Measurements from ENCODE around the gene MDM1.

The MDM1 gene

DNA sequence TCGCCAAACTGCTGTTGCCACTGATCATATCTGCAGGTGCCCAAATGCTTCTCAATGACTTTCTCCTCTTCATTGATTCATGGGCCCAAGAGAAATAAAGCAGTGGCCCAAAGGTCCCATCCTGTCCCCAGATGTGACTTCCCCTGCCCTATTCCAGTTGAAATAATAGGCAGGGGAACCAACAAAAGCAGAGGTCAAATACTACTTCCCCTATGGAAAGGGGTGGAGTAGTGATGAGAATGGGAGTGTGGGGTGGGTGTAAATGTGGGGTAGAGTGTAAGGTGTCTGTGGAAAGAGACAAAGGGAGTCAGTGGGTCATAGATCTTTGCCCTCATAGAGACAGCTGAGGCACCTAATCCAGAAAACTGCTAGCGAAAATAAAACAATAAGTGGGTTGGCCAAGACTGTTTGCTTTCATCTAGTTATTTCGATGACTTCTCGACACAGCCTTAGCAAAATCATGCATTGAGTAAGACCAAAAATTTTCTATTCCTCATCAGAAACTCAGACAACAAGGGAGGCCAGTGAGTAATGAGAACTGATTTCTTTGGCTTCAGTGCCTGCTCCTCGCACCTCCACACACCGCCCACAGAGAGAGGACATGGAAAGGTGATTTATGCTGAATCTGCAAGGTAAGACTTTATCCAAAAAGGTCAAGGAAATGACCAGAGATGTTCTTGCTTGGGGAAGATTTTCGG is 67.9 kb downstream of the MDM1 start:
- Mint-ChIP-seq H3K9me3 (no peaks in the 10 kb centered on the region), H3K4me1 (peaks cover 0 to 2% of the 10 kb centered on the region in 2 donors), H3K27ac (no peak overlapping the region), H3K36me3 (peaks cover 0 to 2% of the 10 kb centered on the region in 2 donors), H3K27me3 (peaks cover 6 to 13% of the 10 kb centered on the region in 2 donors), H3K4me3 (no peak overlapping the region)
- DNase-seq (no peak), ATAC-seq (replicated peaks) (no peak)

- peaks cover 11 to 13% of the 10 kb centered on the region in 2 donors for H3K27me3 Mint-ChIP-seq
- ATAC-seq (replicated peaks): no peak
- no peak overlapping the region for H3K27ac Mint-ChIP-seq
- no peak overlapping the region for H3K4me3 Mint-ChIP-seq
- H3K4me1 Mint-ChIP-seq: peaks cover 0 to 2% of the 10 kb centered on the region in 2 donors
- no peak for DNase-seq
- peaks cover 0 to 2% of the 10 kb centered on the region in 2 donors for H3K36me3 Mint-ChIP-seq
- H3K9me3 Mint-ChIP-seq: no peaks in the 10 kb centered on the region
Observed at GRCh38 chr12:68263366-68263765, 68.8 kb downstream of the MDM1 start.

GRCh38 chr12:68261896-68262295 is 70.3 kb downstream of the MDM1 start:
- DNase-seq (no peak), ATAC-seq (replicated peaks) (no peak)
- H3K4me1 Mint-ChIP-seq: peaks cover 0 to 2% of the 10 kb centered on the region in 2 donors
- no peak overlapping the region for H3K27ac Mint-ChIP-seq
- no peak overlapping the region for H3K4me3 Mint-ChIP-seq
- no peaks in the 10 kb centered on the region for H3K9me3 Mint-ChIP-seq
- H3K27me3 Mint-ChIP-seq: peaks cover 13 to 14% of the 10 kb centered on the region in 2 donors
- peaks cover 0 to 2% of the 10 kb centered on the region in 2 donors for H3K36me3 Mint-ChIP-seq

DNA sequence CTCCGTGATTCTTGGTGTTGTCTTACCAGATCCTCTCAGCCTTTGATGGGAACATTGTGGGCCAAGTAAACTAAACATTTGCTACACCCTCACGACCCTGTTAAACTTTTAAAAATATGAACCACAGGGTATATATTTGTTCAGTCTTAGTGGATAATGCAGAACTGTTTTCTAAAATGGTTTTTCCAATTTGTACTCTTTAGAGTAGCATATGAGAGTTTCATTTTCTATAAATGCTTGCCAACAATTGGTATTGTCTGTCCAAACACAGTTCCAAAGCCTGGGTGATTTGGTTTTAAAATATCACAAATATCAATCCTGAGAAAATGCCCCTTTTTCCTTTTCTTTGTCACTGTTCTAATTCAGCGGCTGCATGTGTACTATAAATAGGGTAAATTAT is 72.0 kb downstream of the MDM1 start:
- peaks cover 8 to 9% of the 10 kb centered on the region in 2 donors for H3K27me3 Mint-ChIP-seq
- DNase-seq (no peak), ATAC-seq (replicated peaks) (no peak)
- no peak overlapping the region for H3K4me3 Mint-ChIP-seq
- H3K27ac Mint-ChIP-seq: no peak overlapping the region
- H3K36me3 Mint-ChIP-seq: no peaks in the 10 kb centered on the region
- H3K4me1 Mint-ChIP-seq: no peaks in the 10 kb centered on the region
- no peaks in the 10 kb centered on the region for H3K9me3 Mint-ChIP-seq

- Mint-ChIP-seq H3K36me3 (no peaks in the 10 kb centered on the region), H3K27me3 (peaks cover 5 to 8% of the 10 kb centered on the region in 2 donors), H3K4me3 (no peak overlapping the region), H3K4me1 (no peaks in the 10 kb centered on the region), H3K27ac (no peak overlapping the region), H3K9me3 (no peaks in the 10 kb centered on the region)
- DNase-seq (no peak), ATAC-seq (replicated peaks) (peak; percentile 5 to 27)
Observed at GRCh38 chr12:68259318-68259940, 72.7 kb downstream of the MDM1 start.

DNA sequence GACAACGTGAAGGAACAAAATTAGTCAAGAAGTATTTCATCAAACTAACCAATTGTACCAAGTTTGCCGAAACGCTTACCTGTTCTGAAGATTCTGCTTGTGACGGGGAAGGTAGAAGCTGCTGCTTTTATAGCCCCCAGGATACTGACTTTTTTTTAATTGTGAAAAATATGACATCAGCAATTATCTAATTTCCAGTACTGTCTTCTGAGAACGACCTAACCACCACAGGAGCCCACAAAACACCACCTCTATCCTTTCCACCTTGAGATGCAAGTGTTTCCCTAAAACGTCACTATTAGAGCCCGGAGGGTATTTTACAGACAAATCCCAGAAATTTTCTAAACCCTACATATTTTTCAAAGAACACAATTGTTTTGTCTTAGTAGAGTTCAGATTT is 78.7 kb downstream of the MDM1 start, which contains the start of gene IL22:
IL22 (minus strand) TSS at position 101 of the 400 bp plus-strand sequence. CDS start 156 bp downstream, outside the sequence.
- H3K27me3 Mint-ChIP-seq: peaks cover 15 to 17% of the 10 kb centered on the region in 2 donors
- no peaks in the 10 kb centered on the region for H3K36me3 Mint-ChIP-seq
- no peak within 1 kb of the TSS for H3K4me3 Mint-ChIP-seq
- no peaks in the 10 kb centered on the region for H3K4me1 Mint-ChIP-seq
- DNase-seq (no peak), ATAC-seq (replicated peaks) (no peak)
- H3K27ac Mint-ChIP-seq: no peak within 1 kb of the TSS
- H3K9me3 Mint-ChIP-seq: no peaks in the 10 kb centered on the region

- H3K9me3 Mint-ChIP-seq: no peaks in the 10 kb centered on the region
- no peaks in the 10 kb centered on the region for H3K4me1 Mint-ChIP-seq
- no peak for ATAC-seq (replicated peaks)
- no peaks in the 10 kb centered on the region for H3K36me3 Mint-ChIP-seq
- H3K27ac Mint-ChIP-seq: no peak overlapping the region
- peaks cover 13 to 15% of the 10 kb centered on the region in 2 donors for H3K27me3 Mint-ChIP-seq
- no peak for DNase-seq
- H3K4me3 Mint-ChIP-seq: no peak overlapping the region
Observed at GRCh38 chr12:68252077-68252476, 80.1 kb downstream of the MDM1 start.

GRCh38 chr12:68250454-68250853 is 81.7 kb downstream of the MDM1 start:
- Mint-ChIP-seq H3K9me3 (no peaks in the 10 kb centered on the region), H3K36me3 (no peaks in the 10 kb centered on the region), H3K27ac (no peak overlapping the region), H3K4me1 (no peaks in the 10 kb centered on the region), H3K27me3 (peaks cover 13 to 15% of the 10 kb centered on the region in 2 donors), H3K4me3 (no peak overlapping the region)
- ATAC-seq (replicated peaks) (no peak), DNase-seq (no peak)

DNA sequence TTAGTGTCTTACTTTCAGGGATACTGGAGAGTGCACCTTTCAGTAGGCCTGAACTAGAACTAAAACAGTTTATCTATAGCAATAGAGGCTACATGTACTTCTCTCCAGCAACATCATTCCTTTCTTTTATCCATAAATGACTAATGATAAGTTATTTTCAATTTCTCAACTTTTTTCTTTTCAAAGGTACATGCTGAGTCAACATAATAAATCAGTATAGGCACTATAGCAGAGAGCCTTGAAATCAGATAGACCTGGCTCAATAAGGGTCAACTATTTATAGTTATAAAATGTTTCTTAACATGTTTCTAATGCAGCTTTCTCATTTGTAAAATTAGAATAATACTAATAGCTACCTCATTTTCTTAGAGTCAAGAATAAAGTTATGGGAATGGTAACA is 84.4 kb downstream of the MDM1 start:
- Mint-ChIP-seq H3K36me3 (no peaks in the 10 kb centered on the region), H3K27me3 (peaks cover 8 to 14% of the 10 kb centered on the region in 2 donors), H3K27ac (no peak overlapping the region), H3K4me3 (no peak overlapping the region), H3K4me1 (no peaks in the 10 kb centered on the region), H3K9me3 (no peaks in the 10 kb centered on the region)
- ATAC-seq (replicated peaks): no peak
- no peak for DNase-seq

DNA sequence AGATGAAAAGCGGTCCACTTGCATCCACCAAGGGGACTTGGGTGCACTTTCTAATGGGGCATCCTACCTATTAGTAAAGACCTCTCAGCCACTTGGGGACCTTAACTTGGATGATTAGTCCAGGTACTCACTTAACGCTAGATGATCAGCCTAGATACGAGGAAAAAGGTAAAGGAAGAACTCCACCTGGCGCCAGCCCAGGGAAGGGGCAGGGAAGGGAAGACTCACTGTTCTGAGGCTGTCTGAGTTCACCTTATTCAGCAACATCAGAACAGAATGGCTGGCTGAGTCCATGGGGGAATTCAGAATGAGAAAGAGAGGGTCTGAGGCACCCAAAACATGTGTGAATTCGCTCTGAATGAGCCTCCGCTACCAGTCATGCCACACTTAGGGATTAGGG is 85.8 kb downstream of the MDM1 start:
- Mint-ChIP-seq H3K9me3 (no peaks in the 10 kb centered on the region), H3K36me3 (no peaks in the 10 kb centered on the region)

DNA sequence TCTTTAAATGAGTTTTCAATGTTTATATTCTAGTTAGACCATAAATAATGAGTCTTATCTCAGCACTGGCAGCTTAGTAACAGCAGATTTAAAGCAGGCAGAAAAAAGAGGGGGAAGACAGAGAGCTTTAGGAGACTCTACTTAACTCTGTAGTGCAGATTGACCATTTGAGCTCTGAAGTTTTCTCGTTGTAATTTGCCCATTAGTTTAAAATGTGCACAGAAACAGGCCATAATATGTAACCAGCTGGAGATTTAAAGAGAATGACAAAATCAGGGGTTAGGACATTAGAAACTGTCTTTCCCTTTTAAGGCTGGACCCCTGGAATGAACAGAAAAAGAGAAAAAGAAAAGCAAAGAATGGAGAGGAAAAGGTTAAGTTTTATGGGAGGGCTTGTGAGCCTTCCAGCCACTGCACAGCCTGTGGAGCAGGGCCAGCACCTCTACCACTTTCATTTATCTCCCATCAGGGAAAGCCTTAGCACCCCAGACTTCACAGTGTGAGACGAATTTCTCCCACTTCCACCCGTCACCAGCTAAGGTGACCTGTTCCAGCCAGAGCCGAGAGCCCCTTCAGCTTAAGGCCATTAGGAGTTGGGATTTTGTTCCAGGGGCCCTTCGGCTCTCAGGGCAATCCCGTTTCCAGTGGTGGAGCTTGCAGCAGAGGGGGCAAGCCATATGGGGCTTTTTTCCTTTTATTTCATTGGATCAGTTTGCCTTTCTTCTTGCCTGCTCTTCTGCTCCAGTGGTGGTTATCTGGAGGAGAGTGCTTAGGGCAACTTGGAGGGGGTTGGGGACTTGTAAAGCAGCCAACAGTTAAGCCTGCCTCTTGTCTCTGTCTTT is 86.8 kb downstream of the MDM1 start:
- ATAC-seq (replicated peaks) (no peak), DNase-seq (no peak)
- Mint-ChIP-seq H3K27me3 (peaks cover 0 to 5% of the 10 kb centered on the region in 2 donors), H3K36me3 (no peaks in the 10 kb centered on the region), H3K27ac (no peak overlapping the region), H3K4me1 (peaks cover 7 to 11% of the 10 kb centered on the region in 2 donors), H3K4me3 (no peak overlapping the region), H3K9me3 (no peaks in the 10 kb centered on the region)

More for the DNA sequence above, 85.8 kb downstream of the MDM1 start:
- no peak for DNase-seq
- no peak overlapping the region for H3K27ac Mint-ChIP-seq
- ATAC-seq (replicated peaks): no peak
- H3K4me3 Mint-ChIP-seq: no peak overlapping the region
- H3K4me1 Mint-ChIP-seq: peaks cover 0 to 1% of the 10 kb centered on the region in 2 donors
- H3K27me3 Mint-ChIP-seq: peaks cover 0 to 5% of the 10 kb centered on the region in 2 donors

Measured in stimulated activated naive B cell treated with anti-CD40 and anti-IgM and Interleukin-4, amounts not matched to agents 10 μg/mL and 1 μg/mL and 100 μg/mL, for 72 hours (primary cell).